ENCODE data around the gene MCU. TPM values are rescaled to one million over a fixed set of nuclear protein-coding genes. Genes with fewer than 3 reads are reported as not detected.

Gene MCU
- total RNA-seq, 4 donors from 2014 or later = 30.0 to 42.8 (median 34.1) TPM

DNA sequence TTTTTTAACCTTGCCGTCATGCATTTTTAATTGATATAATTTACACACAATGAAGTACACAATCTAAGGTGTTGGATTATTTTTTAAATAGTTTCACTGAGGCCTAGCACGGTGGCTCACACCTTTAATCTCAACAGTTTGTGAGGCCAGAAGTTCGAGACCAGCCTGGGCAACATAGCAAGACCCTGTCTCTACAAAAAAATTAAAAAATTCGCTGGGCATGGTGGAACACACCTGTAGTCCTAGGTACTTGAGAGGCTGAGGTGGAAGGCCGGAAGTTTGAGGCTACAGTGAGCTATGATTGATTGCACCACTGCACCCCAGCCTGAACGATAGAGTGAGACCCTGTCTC is 108.8 kb downstream of the MCU start:
- DNase-seq (ENCODE audit: low spot score in 2 of 2) = no peak
- no peak overlapping the region for H3K4me3 ChIP-seq (ENCODE audit: low read depth, poor library complexity, severe bottlenecking)
- TF ChIP-seq POLR2A (IDR thresholded peaks at IDR 0.05) = no peak
- TF ChIP-seq, protein P1, sequence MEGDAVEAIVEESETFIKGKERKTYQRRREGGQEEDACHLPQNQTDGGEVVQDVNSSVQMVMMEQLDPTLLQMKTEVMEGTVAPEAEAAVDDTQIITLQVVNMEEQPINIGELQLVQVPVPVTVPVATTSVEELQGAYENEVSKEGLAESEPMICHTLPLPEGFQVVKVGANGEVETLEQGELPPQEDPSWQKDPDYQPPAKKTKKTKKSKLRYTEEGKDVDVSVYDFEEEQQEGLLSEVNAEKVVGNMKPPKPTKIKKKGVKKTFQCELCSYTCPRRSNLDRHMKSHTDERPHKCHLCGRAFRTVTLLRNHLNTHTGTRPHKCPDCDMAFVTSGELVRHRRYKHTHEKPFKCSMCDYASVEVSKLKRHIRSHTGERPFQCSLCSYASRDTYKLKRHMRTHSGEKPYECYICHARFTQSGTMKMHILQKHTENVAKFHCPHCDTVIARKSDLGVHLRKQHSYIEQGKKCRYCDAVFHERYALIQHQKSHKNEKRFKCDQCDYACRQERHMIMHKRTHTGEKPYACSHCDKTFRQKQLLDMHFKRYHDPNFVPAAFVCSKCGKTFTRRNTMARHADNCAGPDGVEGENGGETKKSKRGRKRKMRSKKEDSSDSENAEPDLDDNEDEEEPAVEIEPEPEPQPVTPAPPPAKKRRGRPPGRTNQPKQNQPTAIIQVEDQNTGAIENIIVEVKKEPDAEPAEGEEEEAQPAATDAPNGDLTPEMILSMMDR (IDR thresholded peaks at IDR 0.05) = no peak
- intact Hi-C loops (cut with DNase I; ENCODE audit: low total_unique reads) = no loop called here
- 87 to 92% methylated on average over 6 of the region's 6 CpGs for WGBS, 2 donors

DNA sequence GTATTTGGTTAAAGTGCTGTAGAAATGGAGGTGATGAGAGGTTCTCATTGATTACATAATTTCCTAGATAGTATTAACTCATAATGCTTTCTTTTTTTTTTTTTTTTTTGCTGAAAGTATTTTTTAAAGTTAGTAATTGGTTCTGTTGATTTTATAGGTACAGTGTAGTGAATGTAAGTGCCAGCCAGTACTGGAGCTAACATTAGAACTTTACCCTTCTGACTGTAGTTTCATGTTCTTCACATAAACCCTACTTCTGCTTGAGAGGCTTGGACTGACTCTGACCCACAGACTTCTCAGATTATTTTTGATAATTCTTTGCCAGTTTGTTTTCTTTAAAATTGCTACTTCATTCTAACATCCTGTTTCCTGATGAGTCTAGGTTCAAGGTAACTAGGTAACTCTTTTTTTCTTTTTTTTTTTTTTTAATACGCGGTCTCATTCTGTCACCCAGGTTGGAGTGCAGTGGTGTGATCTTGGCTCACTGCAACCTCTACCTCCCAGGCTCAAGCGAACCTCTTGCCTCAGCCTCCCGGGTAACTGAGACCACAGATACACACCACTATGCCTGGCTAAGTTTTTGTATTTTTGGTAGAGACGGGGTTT is 109.4 kb downstream of the MCU start:
- TF ChIP-seq, protein P1 (IDR thresholded peaks at IDR 0.05) = no peak
- TF ChIP-seq POLR2A (IDR thresholded peaks at IDR 0.05) = no peak
- WGBS, 2 donors = 90 to 92% methylated on average over 5 of the region's 5 CpGs
- H3K4me3 ChIP-seq (ENCODE audit: low read depth, poor library complexity, severe bottlenecking) = no peak overlapping the region
- intact Hi-C loops (cut with DNase I; ENCODE audit: low total_unique reads) = no loop called here
- DNase-seq (ENCODE audit: low spot score in 2 of 2) = no peak

DNA sequence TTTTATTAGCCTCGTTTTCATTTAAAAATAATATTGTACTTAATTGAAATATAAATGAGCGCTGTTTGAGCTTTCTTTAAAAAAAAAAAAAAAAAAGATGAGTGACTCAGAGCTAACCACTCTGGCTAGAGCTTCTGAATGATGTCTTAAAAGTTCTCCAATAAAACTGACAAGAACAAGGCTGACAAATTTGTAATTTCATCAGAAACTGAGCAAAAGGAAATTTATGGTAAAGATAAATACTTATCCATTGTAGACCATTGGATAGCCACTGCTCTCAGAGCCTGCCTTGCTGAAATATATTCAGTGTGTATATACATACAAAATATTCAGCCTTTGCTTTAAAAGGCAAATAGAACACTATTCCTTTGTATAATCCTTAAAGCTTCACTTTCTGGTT is 110.4 kb downstream of the MCU start:
- 68 to 73% methylated on average over 2 of the region's 2 CpGs for WGBS, 2 donors
- DNase-seq (ENCODE audit: low spot score in 2 of 2) = no peak
- intact Hi-C loops (cut with DNase I; ENCODE audit: low total_unique reads) = no loop called here
- no peak overlapping the region for H3K4me3 ChIP-seq (ENCODE audit: low read depth, poor library complexity, severe bottlenecking)
- TF ChIP-seq, protein P1 (IDR thresholded peaks at IDR 0.05) = no peak
- TF ChIP-seq POLR2A (IDR thresholded peaks at IDR 0.05) = no peak

DNA sequence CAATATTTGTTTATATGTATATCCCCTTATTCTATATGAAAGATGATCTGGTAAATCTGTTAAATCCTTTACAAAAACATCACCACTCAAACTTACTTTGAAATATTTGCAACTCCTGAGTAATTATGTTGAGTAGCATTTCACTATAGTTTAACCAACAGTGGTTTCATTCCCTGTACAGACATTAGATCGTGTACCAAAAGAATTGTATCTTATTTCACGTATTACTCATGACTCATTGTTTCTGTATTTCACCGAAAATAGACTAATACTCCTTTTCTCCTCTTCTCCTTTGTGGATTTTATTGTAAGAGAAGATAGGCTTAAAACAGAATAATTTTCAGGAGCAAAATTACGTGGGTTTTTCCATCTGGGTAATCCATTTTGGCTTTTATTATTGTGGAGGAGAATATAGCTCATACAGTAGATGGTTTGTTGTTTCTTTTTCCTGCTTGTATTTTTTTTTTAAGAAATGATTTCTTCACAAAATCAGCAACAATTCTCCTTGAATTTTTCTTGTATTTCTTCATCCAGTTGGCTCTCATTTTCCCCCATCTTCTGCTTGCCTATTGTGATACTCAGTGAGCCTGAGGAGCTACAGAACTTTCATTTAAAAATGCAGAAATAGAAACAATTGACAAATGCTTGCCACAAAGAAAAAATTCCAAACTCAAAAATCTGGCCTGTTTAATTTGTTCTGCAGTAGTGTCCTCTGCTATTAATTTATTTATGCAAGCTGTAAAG is 111.0 kb downstream of the MCU start:
- intact Hi-C loops (cut with DNase I; ENCODE audit: low total_unique reads) = no loop called here
- no peak for DNase-seq (ENCODE audit: low spot score in 2 of 2)

DNA sequence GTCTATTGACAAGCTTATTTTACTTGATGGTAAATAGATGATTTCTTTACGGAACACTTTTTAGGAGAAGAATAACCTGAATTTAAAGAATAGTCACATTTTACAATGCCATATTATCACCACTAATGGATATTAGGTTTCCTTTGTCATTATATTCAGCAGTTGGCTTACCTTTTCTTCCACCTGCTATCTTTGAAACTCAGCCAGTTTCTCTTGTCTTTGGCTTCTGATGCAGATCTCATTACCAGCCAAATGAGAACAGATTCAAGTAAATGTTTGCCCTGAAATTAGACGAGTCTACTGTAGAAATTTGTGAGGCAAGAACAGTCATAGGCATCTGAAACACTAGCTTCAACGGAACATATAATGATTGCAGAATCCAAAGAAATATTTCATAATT is 116.1 kb downstream of the MCU start:
- intact Hi-C loops (cut with DNase I; ENCODE audit: low total_unique reads) = no loop called here
- TF ChIP-seq POLR2A (IDR thresholded peaks at IDR 0.05) = no peak
- TF ChIP-seq, protein P1 (IDR thresholded peaks at IDR 0.05) = no peak
- DNase-seq (ENCODE audit: low spot score in 2 of 2) = no peak
- no peak overlapping the region for H3K4me3 ChIP-seq (ENCODE audit: low read depth, poor library complexity, severe bottlenecking)
- 79 to 82% methylated on average over 3 of the region's 3 CpGs for WGBS, 2 donors

More for the DNA sequence above, 111.0 kb downstream of the MCU start:
- no peak overlapping the region for H3K4me3 ChIP-seq (ENCODE audit: low read depth, poor library complexity, severe bottlenecking)
- WGBS, 2 donors = 42 to 52% methylated on average over 4 of the region's 4 CpGs
- TF ChIP-seq POLR2A (IDR thresholded peaks at IDR 0.05) = no peak
- TF ChIP-seq, protein P1 (IDR thresholded peaks at IDR 0.05) = no peak
